ENCODE results near the gene ADAM12. TPM values are rescaled to one million over a fixed set of nuclear protein-coding genes. Genes with fewer than 3 reads are reported as not detected.

ADAM12 gene
- total and polyA plus RNA-seq, 10 of the 15 experiments (the other 5 are each of a cell fraction or from before 2014, with no cell fraction given): under 0.01 to 0.62 (median 0.04) TPM; not detected in 5

DNA sequence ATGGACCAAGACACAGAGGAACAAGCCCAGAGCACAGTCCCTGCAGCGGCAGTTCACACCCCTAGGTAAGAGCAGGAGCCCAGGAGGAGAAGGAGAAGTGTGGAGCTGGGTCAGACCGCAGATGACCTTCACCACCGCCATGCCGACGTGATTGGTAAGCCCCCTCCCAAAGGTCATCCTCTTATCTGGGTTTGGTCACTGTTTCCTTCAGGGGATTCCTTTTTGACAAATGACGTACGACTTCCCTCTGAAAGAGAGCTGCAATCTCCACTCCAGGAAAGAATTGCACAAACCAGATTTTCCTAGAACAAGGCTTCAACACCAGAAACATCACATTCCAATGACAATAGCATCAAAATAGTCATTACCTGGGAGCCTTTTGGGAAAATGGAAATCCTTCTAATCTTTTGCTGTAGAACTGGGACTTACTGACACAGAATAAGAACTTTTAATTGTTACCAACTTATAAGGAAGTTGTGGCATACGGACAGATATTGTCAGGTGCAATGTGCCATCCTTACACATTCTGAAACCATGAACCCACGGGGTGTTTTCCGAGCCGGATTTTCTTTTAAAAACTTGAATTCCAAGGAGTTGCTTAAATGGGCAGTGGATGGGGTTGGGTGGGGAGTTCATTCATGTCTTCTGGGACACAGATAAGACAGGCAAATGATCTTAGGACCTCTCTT is 20.8 kb upstream of the ADAM12 start:
- BruUV-seq (replicated peaks): no TSS peak
- POLR2A ChIA-PET: no interaction called here
- WGBS (ENCODE audit: insufficient coverage, insufficient replicate concordance, low lambda C conversion rate, missing lambda C conversion rate): 2% methylated on average over 11 of the region's 11 CpGs

More for the DNA sequence above, 20.8 kb upstream of the ADAM12 start:
- no peak overlapping the region for H3K27ac ChIP-seq (ENCODE audit: control insufficient read depth, insufficient read depth)
- in situ Hi-C loops (cut with MboI): no loop called here
- H3K4me3 ChIP-seq: no peak overlapping the region
- no peak overlapping the region for H3K9ac ChIP-seq (ENCODE audit: control insufficient read depth, insufficient read depth, low read length)
- ChIA-PET CTCF (no interaction called here), RAD21 (ENCODE audit: unreplicated experiment) (no interaction called here), SMC1A (ENCODE audit: uncharacterized antibody, unreplicated experiment) (no interaction called here)
- H4K20me1 ChIP-seq (ENCODE audit: control insufficient read depth, insufficient read depth): no peaks in the 10 kb centered on the region
- intact Hi-C loops (cut with micrococcal nuclease; ENCODE audit: unreplicated experiment): no loop called here
- TF ChIP-seq SRF (IDR thresholded peaks at IDR 0.05; ENCODE audit: low read depth in 2 of 2, low read length in 2 of 2): no peak
- TF ChIP-seq, protein P1, sequence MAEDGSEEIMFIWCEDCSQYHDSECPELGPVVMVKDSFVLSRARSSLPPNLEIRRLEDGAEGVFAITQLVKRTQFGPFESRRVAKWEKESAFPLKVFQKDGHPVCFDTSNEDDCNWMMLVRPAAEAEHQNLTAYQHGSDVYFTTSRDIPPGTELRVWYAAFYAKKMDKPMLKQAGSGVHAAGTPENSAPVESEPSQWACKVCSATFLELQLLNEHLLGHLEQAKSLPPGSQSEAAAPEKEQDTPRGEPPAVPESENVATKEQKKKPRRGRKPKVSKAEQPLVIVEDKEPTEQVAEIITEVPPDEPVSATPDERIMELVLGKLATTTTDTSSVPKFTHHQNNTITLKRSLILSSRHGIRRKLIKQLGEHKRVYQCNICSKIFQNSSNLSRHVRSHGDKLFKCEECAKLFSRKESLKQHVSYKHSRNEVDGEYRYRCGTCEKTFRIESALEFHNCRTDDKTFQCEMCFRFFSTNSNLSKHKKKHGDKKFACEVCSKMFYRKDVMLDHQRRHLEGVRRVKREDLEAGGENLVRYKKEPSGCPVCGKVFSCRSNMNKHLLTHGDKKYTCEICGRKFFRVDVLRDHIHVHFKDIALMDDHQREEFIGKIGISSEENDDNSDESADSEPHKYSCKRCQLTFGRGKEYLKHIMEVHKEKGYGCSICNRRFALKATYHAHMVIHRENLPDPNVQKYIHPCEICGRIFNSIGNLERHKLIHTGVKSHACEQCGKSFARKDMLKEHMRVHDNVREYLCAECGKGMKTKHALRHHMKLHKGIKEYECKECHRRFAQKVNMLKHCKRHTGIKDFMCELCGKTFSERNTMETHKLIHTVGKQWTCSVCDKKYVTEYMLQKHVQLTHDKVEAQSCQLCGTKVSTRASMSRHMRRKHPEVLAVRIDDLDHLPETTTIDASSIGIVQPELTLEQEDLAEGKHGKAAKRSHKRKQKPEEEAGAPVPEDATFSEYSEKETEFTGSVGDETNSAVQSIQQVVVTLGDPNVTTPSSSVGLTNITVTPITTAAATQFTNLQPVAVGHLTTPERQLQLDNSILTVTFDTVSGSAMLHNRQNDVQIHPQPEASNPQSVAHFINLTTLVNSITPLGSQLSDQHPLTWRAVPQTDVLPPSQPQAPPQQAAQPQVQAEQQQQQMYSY (CRISPR knock-in tag; IDR thresholded peaks at IDR 0.05): no peak
- no peak for TF ChIP-seq ZNF274 (IDR thresholded peaks at IDR 0.05; ENCODE audit: insufficient read depth, insufficient read length)
- TF ChIP-seq, protein P2, sequence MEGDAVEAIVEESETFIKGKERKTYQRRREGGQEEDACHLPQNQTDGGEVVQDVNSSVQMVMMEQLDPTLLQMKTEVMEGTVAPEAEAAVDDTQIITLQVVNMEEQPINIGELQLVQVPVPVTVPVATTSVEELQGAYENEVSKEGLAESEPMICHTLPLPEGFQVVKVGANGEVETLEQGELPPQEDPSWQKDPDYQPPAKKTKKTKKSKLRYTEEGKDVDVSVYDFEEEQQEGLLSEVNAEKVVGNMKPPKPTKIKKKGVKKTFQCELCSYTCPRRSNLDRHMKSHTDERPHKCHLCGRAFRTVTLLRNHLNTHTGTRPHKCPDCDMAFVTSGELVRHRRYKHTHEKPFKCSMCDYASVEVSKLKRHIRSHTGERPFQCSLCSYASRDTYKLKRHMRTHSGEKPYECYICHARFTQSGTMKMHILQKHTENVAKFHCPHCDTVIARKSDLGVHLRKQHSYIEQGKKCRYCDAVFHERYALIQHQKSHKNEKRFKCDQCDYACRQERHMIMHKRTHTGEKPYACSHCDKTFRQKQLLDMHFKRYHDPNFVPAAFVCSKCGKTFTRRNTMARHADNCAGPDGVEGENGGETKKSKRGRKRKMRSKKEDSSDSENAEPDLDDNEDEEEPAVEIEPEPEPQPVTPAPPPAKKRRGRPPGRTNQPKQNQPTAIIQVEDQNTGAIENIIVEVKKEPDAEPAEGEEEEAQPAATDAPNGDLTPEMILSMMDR (IDR thresholded peaks at IDR 0.05 in 2 of 3, conservative IDR thresholded peaks at IDR 0.05 in 1 of 3; ENCODE audit: control insufficient read depth in 2 of 3, extremely low read depth in 1 of 3, insufficient read depth in 1 of 3, low read depth in 3 of 3, low read length in 3 of 3): no peak
- TF ChIP-seq HDAC6 (IDR thresholded peaks at IDR 0.05; ENCODE audit: unreplicated experiment): no peak
- TF ChIP-seq SMC3 (IDR thresholded peaks at IDR 0.05; ENCODE audit: borderline replicate concordance, low read length): no peak
- no peak for TF ChIP-seq CHD2 (IDR thresholded peaks at IDR 0.05; ENCODE audit: borderline replicate concordance, low read depth, low read length)
- TF ChIP-seq, protein P3, sequence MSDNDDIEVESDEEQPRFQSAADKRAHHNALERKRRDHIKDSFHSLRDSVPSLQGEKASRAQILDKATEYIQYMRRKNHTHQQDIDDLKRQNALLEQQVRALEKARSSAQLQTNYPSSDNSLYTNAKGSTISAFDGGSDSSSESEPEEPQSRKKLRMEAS (IDR thresholded peaks at IDR 0.05; ENCODE audit: low read depth, low read length): no peak
- TF ChIP-seq NFXL1 (IDR thresholded peaks at IDR 0.05; ENCODE audit: borderline replicate concordance): no peak
- no peak for TF ChIP-seq SMARCA5 (IDR thresholded peaks at IDR 0.05)
- TF ChIP-seq BMI1 (IDR thresholded peaks at IDR 0.05; ENCODE audit: borderline replicate concordance): no peak
- TF ChIP-seq NBN (IDR thresholded peaks at IDR 0.05): no peak
- no peak for TF ChIP-seq TAF1 (IDR thresholded peaks at IDR 0.05; ENCODE audit: borderline replicate concordance, low read depth, low read length)
- TF ChIP-seq, protein P4, sequence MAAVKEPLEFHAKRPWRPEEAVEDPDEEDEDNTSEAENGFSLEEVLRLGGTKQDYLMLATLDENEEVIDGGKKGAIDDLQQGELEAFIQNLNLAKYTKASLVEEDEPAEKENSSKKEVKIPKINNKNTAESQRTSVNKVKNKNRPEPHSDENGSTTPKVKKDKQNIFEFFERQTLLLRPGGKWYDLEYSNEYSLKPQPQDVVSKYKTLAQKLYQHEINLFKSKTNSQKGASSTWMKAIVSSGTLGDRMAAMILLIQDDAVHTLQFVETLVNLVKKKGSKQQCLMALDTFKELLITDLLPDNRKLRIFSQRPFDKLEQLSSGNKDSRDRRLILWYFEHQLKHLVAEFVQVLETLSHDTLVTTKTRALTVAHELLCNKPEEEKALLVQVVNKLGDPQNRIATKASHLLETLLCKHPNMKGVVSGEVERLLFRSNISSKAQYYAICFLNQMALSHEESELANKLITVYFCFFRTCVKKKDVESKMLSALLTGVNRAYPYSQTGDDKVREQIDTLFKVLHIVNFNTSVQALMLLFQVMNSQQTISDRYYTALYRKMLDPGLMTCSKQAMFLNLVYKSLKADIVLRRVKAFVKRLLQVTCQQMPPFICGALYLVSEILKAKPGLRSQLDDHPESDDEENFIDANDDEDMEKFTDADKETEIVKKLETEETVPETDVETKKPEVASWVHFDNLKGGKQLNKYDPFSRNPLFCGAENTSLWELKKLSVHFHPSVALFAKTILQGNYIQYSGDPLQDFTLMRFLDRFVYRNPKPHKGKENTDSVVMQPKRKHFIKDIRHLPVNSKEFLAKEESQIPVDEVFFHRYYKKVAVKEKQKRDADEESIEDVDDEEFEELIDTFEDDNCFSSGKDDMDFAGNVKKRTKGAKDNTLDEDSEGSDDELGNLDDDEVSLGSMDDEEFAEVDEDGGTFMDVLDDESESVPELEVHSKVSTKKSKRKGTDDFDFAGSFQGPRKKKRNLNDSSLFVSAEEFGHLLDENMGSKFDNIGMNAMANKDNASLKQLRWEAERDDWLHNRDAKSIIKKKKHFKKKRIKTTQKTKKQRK (IDR thresholded peaks at IDR 0.05; ENCODE audit: low read depth, low read length): no peak
- no peak for TF ChIP-seq POU2F2 (IDR thresholded peaks at IDR 0.05; ENCODE audit: borderline replicate concordance, low read depth, low read length)
- no peak for TF ChIP-seq RAD51 (IDR thresholded peaks at IDR 0.05)
- no peak for ATAC-seq
- FAIRE-seq: no peak
- no peaks in the 10 kb centered on the region for H3K4me1 ChIP-seq (ENCODE audit: control insufficient read depth, insufficient read depth, low read length)
- H2AFZ ChIP-seq (ENCODE audit: control insufficient read depth, low read depth, low read length): no peak overlapping the region
- no peak for DNase-seq (ENCODE audit: low read depth, low spot score)
- no peaks in the 10 kb centered on the region for H3K36me3 ChIP-seq (ENCODE audit: control insufficient read depth in 2 of 2, insufficient read depth in 2 of 2, low read length in 1 of 2)
- no peaks in the 10 kb centered on the region for H3K9me3 ChIP-seq (replicated peaks; ENCODE audit: control insufficient read depth, insufficient read depth, low read length)
- no peak overlapping the region for H3K4me2 ChIP-seq (ENCODE audit: control insufficient read depth, insufficient read depth)
- no peaks in the 10 kb centered on the region for H3K79me2 ChIP-seq (ENCODE audit: control insufficient read depth, insufficient read depth, low read length)
- no peaks in the 10 kb centered on the region for H3K27me3 ChIP-seq (replicated peaks in 1 of 2; ENCODE audit: control insufficient read depth in 2 of 2, insufficient read depth in 2 of 2, low read length in 1 of 2)

Data from GM12878 (cell line).